Mesendoderm (in vitro differentiated cells): Measurements from ENCODE around the gene AKT3.
"Not testable (repeated sequence)": the region's sequence is repeated elsewhere in the genome, so short reads cannot be mapped to it uniquely, and the experiment has no call there.

Experiments used
- DNase-seq: peaks from one replicate; pipeline ENCODE4 v3.0.0; 2013
- H2AK5ac ChIP-seq: 2 replicates; pipeline ENCODE4 v1.6.1; 2013; ENCODE audit warnings: low read length, inconsistent platforms
- H2BK120ac ChIP-seq: 2 replicates; pipeline ENCODE4 v1.6.1; 2013; ENCODE audit warnings: low read depth, mild to moderate bottlenecking, low read length, moderate library complexity, mixed read lengths
- H2BK15ac ChIP-seq: replicated peaks from 2 replicates; pipeline ENCODE4 v1.6.1; 2013; ENCODE audit warnings: low read depth, mild to moderate bottlenecking, moderate library complexity
- H2BK5ac ChIP-seq: 2 replicates; pipeline ENCODE4 v1.6.1; 2013; ENCODE audit warnings: low read length, inconsistent platforms
- H3K18ac ChIP-seq: 2 replicates; pipeline ENCODE4 v1.6.1; 2013; ENCODE audit warnings: mild to moderate bottlenecking, low read length, mixed read lengths
- H3K23ac ChIP-seq: one replicate; pipeline ENCODE4 v1.6.1; 2013; ENCODE audit warnings: low read length
- H3K27ac ChIP-seq: 2 replicates; pipeline ENCODE4 v1.5.1; 2013; ENCODE audit warnings: low read depth, mild to moderate bottlenecking, inconsistent platforms, low read length, moderate library complexity
- H3K27me3 ChIP-seq: 2 replicates; pipeline ENCODE4 v1.6.1; 2013; ENCODE audit warnings: low read length, control low read depth, mild to moderate bottlenecking, inconsistent platforms; ENCODE audit not compliant: insufficient read depth, poor library complexity
- H3K36me3 ChIP-seq: 2 replicates; pipeline ENCODE4 v1.6.1; 2013; ENCODE audit warnings: low read length, inconsistent platforms; ENCODE audit not compliant: control insufficient read depth, insufficient read depth
- H3K4ac ChIP-seq: one replicate; pipeline ENCODE4 v1.6.1; 2013; ENCODE audit warnings: low read depth, mild to moderate bottlenecking, low read length, moderate library complexity
- H3K4me1 ChIP-seq: 2 replicates; pipeline ENCODE4 v1.6.1; 2013; ENCODE audit warnings: low read depth, low read length, inconsistent platforms; ENCODE audit not compliant: control insufficient read depth
- H3K4me2 ChIP-seq: 2 replicates; pipeline ENCODE4 v1.6.1; 2013; ENCODE audit warnings: low read length
- H3K4me3 ChIP-seq: 2 replicates; pipeline ENCODE4 v1.5.1; 2013; ENCODE audit warnings: mild to moderate bottlenecking, low read length
- H3K56ac ChIP-seq: one replicate; pipeline ENCODE4 v1.6.1; 2013; ENCODE audit warnings: low read length
- H3K79me1 ChIP-seq: 2 replicates; pipeline ENCODE4 v1.6.1; 2013; ENCODE audit warnings: low read length, inconsistent platforms
- H3K79me2 ChIP-seq: 2 replicates; pipeline ENCODE4 v1.6.1; 2013; ENCODE audit warnings: mild to moderate bottlenecking, low read length; ENCODE audit not compliant: control insufficient read depth, insufficient read depth
- H3K9ac ChIP-seq: 2 replicates; pipeline ENCODE4 v1.6.1; 2013; ENCODE audit warnings: low read length, inconsistent platforms
- H4K5ac ChIP-seq: one replicate; pipeline ENCODE4 v1.6.1; 2013; ENCODE audit warnings: low read length
- H4K8ac ChIP-seq: one replicate; pipeline ENCODE4 v1.6.1; 2013; ENCODE audit warnings: low read depth, mild to moderate bottlenecking, control low read depth, low read length, moderate library complexity
- WGBS: extraction: QIAGEN DNeasy Blood & Tissue Kit; methylation state at CpG from one replicate; pipeline ENCODE4 v1.1.7; 2013; ENCODE audit warnings: low lambda C conversion rate, missing lambda C conversion rate; ENCODE audit not compliant: insufficient coverage; ENCODE audit errors: extremely low coverage; 5-methylcytosine and 5-hydroxymethylcytosine counted together

AKT3 gene

GRCh38 chr1:243884603-243885002, 34.6 kb upstream of the AKT3 start:
- no peaks in the 10 kb centered on the region for H3K79me2 ChIP-seq
- H3K27ac ChIP-seq, result no peak overlapping the region
- no CpG with 5 or more reads among the region's 5 CpGs for WGBS
- no peak overlapping the region for H2BK120ac ChIP-seq
- H3K56ac ChIP-seq, result no peak overlapping the region
- no peaks in the 10 kb centered on the region for H3K4me1 ChIP-seq
- H3K27me3 ChIP-seq, result no peaks in the 10 kb centered on the region
- DNase-seq, result no peak
- no peak overlapping the region for H3K4me2 ChIP-seq
- no peak overlapping the region for H2BK15ac ChIP-seq
- no peak overlapping the region for H3K23ac ChIP-seq
- no peak overlapping the region for H2AK5ac ChIP-seq
- H3K4me3 ChIP-seq, result no peak overlapping the region
- no peaks in the 10 kb centered on the region for H3K36me3 ChIP-seq
- H2BK5ac ChIP-seq, result no peak overlapping the region
- H3K18ac ChIP-seq, result no peak overlapping the region
- no peak overlapping the region for H3K4ac ChIP-seq
- H4K5ac ChIP-seq, result no peak overlapping the region
- H3K9ac ChIP-seq, result no peak overlapping the region
- H4K8ac ChIP-seq, result no peak overlapping the region
- H3K79me1 ChIP-seq, result no peaks in the 10 kb centered on the region

- no peaks in the 10 kb centered on the region for H3K79me1 ChIP-seq
- H3K56ac ChIP-seq, result no peak overlapping the region
- H2AK5ac ChIP-seq, result no peak overlapping the region
- H3K18ac ChIP-seq, result no peak overlapping the region
- WGBS, result no CpG with 5 or more reads among the region's 2 CpGs
- no peak overlapping the region for H3K27ac ChIP-seq
- no peaks in the 10 kb centered on the region for H3K79me2 ChIP-seq
- H2BK15ac ChIP-seq, result no peak overlapping the region
- no peak overlapping the region for H3K4me2 ChIP-seq
- no peak overlapping the region for H4K8ac ChIP-seq
- H3K9ac ChIP-seq, result no peak overlapping the region
- no peak overlapping the region for H4K5ac ChIP-seq
- no peaks in the 10 kb centered on the region for H3K36me3 ChIP-seq
- H3K23ac ChIP-seq, result no peak overlapping the region
- no peaks in the 10 kb centered on the region for H3K27me3 ChIP-seq
- no peak overlapping the region for H2BK120ac ChIP-seq
- H3K4me1 ChIP-seq, result no peaks in the 10 kb centered on the region
- DNase-seq, result peak; percentile 39
- no peak overlapping the region for H3K4ac ChIP-seq
- no peak overlapping the region for H2BK5ac ChIP-seq
- H3K4me3 ChIP-seq, result no peak overlapping the region
Observed at GRCh38 chr1:243883551-243883950, 33.5 kb upstream of the AKT3 start.

- H3K4me2 ChIP-seq, result no peak overlapping the region
- H4K8ac ChIP-seq, result no peak overlapping the region
- no peak overlapping the region for H2BK15ac ChIP-seq
- H3K9ac ChIP-seq, result no peak overlapping the region
- no peaks in the 10 kb centered on the region for H3K36me3 ChIP-seq
- no peak overlapping the region for H2BK5ac ChIP-seq
- H3K18ac ChIP-seq, result no peak overlapping the region
- no peaks in the 10 kb centered on the region for H3K79me2 ChIP-seq
- H3K4me3 ChIP-seq, result no peak overlapping the region
- no peak overlapping the region for H2BK120ac ChIP-seq
- no peak overlapping the region for H3K27ac ChIP-seq
- no peak for DNase-seq
- no peak overlapping the region for H4K5ac ChIP-seq
- H3K56ac ChIP-seq, result no peak overlapping the region
- no CpG with 5 or more reads among the region's 3 CpGs for WGBS
- no peaks in the 10 kb centered on the region for H3K27me3 ChIP-seq
- no peak overlapping the region for H3K23ac ChIP-seq
- H3K4ac ChIP-seq, result no peak overlapping the region
- H3K79me1 ChIP-seq, result no peaks in the 10 kb centered on the region
- H3K4me1 ChIP-seq, result no peaks in the 10 kb centered on the region
- H2AK5ac ChIP-seq, result no peak overlapping the region
Observed at GRCh38 chr1:243882276-243882675, 32.2 kb upstream of the AKT3 start.

- not testable (repeated sequence) for H3K23ac ChIP-seq, H3K18ac ChIP-seq, H3K4me3 ChIP-seq, H3K79me2 ChIP-seq, H2BK120ac ChIP-seq, H3K9ac ChIP-seq, H3K4me1 ChIP-seq, H2BK5ac ChIP-seq, H3K27me3 ChIP-seq, H3K36me3 ChIP-seq, H4K8ac ChIP-seq, H4K5ac ChIP-seq, H3K27ac ChIP-seq, H3K79me1 ChIP-seq, H2BK15ac ChIP-seq, H2AK5ac ChIP-seq, H3K4me2 ChIP-seq, DNase-seq, H3K56ac ChIP-seq, H3K4ac ChIP-seq
- no CpG with 5 or more reads among the region's 3 CpGs for WGBS
Observed at GRCh38 chr1:243877058-243877457, 27.0 kb upstream of the AKT3 start.

- Histone ChIP-seq H3K36me3 (no peaks in the 10 kb centered on the region), H3K27me3 (no peaks in the 10 kb centered on the region), H3K27ac (peak overlapping the region; percentile 35), H3K56ac (peak overlapping the region; percentile 26), H3K4me3 (no peak overlapping the region), H3K79me2 (no peaks in the 10 kb centered on the region), H3K23ac (no peak overlapping the region), H3K4me1 (no peaks in the 10 kb centered on the region), H2AK5ac (no peak overlapping the region), H2BK5ac (no peak overlapping the region), H2BK15ac (no peak overlapping the region), H3K4me2 (no peak overlapping the region), H4K8ac (no peak overlapping the region), H4K5ac (no peak overlapping the region), H2BK120ac (no peak overlapping the region), H3K18ac (no peak overlapping the region), H3K79me1 (no peaks in the 10 kb centered on the region), H3K9ac (no peak overlapping the region), H3K4ac (no peak overlapping the region)
- peak; percentile 80 for DNase-seq
- WGBS, result no CpG with 5 or more reads among the region's 11 CpGs
Observed at GRCh38 chr1:243855616-243856318, 5.7 kb upstream of the AKT3 start.

- H2AK5ac ChIP-seq, result no peak overlapping the region
- H4K8ac ChIP-seq, result no peak overlapping the region
- peaks cover 6% of the 10 kb centered on the region for H3K79me2 ChIP-seq
- H3K36me3 ChIP-seq, result no peaks in the 10 kb centered on the region
- H3K27ac ChIP-seq, result no peak overlapping the region
- no peak overlapping the region for H3K9ac ChIP-seq
- no peaks in the 10 kb centered on the region for H3K79me1 ChIP-seq
- H2BK15ac ChIP-seq, result no peak overlapping the region
- H3K4me2 ChIP-seq, result no peak overlapping the region
- no peak overlapping the region for H4K5ac ChIP-seq
- no peak overlapping the region for H3K18ac ChIP-seq
- no peaks in the 10 kb centered on the region for H3K27me3 ChIP-seq
- H3K56ac ChIP-seq, result no peak overlapping the region
- DNase-seq, result no peak
- no peak overlapping the region for H2BK5ac ChIP-seq
- no peak overlapping the region for H3K4ac ChIP-seq
- no peaks in the 10 kb centered on the region for H3K4me1 ChIP-seq
- H3K23ac ChIP-seq, result no peak overlapping the region
- WGBS, result no CpG with 5 or more reads among the region's 3 CpGs
- H2BK120ac ChIP-seq, result no peak overlapping the region
- H3K4me3 ChIP-seq, result no peak overlapping the region
Observed at GRCh38 chr1:243851765-243852164, 1.7 kb upstream of the AKT3 start.
